GM13977 (cell line): ENCODE data around the gene CLEC2L.

Source experiments
- DNase-seq: peaks from one replicate; pipeline ENCODE4 v3.0.0; 2012; ENCODE audit warnings: low spot score
- in situ Hi-C: fragments of 300-500 bp; cut with MboI; formaldehyde crosslinking; loops from one replicate; pipeline ENCODE4 v1.12.0; 2022; ENCODE audit warnings: low sequenced_read_pairs, low pct_unique_long_range_greater_than_20kb, mixed read lengths, inconsistent platforms; ENCODE audit not compliant: unreplicated experiment
- TF ChIP-seq, protein P1 (sequence below): IDR thresholded peaks from 2 replicates; pipeline ENCODE4 v1.5.1; 2012; ENCODE audit warnings: mild to moderate bottlenecking, control low read depth; ENCODE audit not compliant: insufficient read depth; ENCODE audit errors: extremely low read depth, missing control alignments

Gene CLEC2L

GRCh38 chr7:139495580-139496125, 27.8 kb upstream of the CLEC2L start:
- in situ Hi-C loops: loop anchor here (10.0 kb wide), 1 partner anchor 509 kb away; no protein-coding TSS in a partner anchor
- TF ChIP-seq, protein P1, sequence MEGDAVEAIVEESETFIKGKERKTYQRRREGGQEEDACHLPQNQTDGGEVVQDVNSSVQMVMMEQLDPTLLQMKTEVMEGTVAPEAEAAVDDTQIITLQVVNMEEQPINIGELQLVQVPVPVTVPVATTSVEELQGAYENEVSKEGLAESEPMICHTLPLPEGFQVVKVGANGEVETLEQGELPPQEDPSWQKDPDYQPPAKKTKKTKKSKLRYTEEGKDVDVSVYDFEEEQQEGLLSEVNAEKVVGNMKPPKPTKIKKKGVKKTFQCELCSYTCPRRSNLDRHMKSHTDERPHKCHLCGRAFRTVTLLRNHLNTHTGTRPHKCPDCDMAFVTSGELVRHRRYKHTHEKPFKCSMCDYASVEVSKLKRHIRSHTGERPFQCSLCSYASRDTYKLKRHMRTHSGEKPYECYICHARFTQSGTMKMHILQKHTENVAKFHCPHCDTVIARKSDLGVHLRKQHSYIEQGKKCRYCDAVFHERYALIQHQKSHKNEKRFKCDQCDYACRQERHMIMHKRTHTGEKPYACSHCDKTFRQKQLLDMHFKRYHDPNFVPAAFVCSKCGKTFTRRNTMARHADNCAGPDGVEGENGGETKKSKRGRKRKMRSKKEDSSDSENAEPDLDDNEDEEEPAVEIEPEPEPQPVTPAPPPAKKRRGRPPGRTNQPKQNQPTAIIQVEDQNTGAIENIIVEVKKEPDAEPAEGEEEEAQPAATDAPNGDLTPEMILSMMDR: no peak
- DNase-seq: no peak

GRCh38 chr7:139496528-139496927, 27.0 kb upstream of the CLEC2L start:
- TF ChIP-seq, protein P1: no peak
- DNase-seq: no peak
- in situ Hi-C loops: loop anchor here (10.0 kb wide), 1 partner anchor 508 kb away; no protein-coding TSS in a partner anchor

DNA sequence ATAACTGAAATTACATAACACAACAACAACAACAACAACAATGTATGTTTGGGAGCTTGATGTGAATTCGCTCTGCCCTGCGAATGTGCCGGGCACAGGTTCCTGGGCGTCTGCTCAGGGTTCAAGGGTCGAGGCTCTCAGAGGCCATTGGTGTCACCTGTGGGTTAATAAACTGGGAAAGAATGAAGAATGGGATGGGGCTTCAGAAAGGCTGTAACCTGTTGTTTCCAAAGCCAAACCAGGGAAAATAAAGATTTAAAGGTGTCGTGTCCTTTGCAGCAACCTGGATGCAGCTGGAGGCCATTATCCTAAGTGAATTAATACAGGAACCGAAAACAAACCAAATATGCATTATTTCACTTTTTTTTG, 22.7 kb upstream of the CLEC2L start:
- no peak for DNase-seq
- TF ChIP-seq, protein P1: no peak
- in situ Hi-C loops: no loop called here

DNA sequence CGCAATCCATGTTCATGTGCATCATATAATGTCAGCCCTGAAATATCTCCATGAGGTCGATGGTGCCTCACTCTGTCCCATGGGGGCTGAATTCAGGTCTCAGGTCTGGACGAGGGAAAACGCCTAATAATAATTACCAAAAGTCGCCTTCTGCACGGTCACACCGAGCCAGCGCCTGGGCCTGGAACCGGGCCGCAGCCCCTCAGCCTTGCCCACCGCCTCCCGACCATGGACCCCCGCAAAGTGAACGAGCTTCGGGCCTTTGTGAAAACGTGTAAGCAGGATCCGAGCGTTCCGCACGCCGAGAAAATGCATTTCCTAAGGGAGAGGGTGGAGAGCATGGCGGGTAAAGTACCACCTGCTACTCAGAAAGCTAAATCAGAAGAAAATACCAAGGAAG, 21.3 kb upstream of the CLEC2L start:
- DNase-seq: no peak
- in situ Hi-C loops: no loop called here
- TF ChIP-seq, protein P1: no peak

DNA sequence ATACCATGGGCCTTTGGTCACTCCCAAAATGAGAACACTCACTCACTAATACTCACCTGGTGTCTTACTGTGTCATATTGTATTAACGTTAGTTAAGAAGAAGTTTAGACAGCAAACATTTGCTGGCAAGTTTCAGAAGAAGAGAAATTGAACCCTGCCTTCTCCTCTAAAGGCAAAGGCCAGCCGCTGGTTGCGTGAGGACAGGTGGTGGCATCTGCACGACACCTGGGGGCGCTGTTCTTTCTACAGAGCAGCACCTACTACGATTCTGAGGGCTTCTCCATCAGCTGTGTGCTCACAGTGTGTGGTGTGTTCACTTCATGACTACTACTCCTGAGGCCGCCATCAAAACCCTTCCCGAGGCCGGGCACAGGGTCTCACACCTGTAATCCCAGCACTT, 17.9 kb upstream of the CLEC2L start:
- TF ChIP-seq, protein P1: peak; percentile 45
- in situ Hi-C loops: no loop called here
- no peak for DNase-seq

DNA sequence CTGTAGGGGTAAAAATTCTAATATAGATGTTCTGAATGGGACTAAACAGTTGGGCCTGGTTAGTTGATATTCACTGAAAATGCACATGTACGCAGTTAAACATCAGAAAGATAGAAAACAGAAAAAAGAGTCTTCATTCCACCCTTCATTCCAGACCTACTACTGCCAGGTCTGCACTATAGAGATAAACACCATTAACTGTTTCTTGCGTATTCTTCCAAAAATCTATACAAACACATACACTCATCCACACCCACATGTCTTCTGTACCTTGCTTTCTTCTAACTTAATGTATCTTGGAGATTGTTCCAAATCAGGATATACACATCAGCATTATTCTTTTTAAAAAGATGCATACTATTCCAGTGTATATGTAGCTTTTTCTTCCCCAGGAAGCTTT, 13.9 kb upstream of the CLEC2L start:
- DNase-seq: no peak
- TF ChIP-seq, protein P1: no peak
- in situ Hi-C loops: no loop called here

DNA sequence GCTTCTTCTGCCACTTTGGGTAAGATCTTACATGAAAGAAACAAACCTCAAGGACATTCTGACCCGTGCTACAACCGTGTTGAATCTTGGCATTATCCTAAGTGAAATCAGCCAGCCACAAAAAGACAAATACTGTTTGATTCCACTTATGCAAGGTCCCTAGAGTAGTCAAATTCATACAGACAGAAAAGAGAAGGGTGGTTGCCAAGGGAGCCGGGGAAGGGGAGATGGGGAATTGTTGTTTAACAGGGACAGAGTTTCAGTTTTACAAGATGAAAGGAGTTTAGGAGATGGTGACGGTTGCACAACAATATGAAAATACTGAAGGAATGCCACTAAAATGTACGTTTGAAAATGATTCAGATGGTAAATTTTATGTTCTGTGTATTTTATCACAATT, 12.2 kb upstream of the CLEC2L start:
- no peak for DNase-seq
- in situ Hi-C loops: no loop called here
- TF ChIP-seq, protein P1: no peak
